Left lobe of liver (tissue), 2 donors: ENCODE data around the gene OR51G2. TPM values are rescaled to one million over a fixed set of nuclear protein-coding genes. Genes with fewer than 3 reads are reported as not detected.

Experiments
- ATAC-seq: fragments of 200-7000 bp; cut with Tn5 transposase; one replicate; pipeline ENCODE4 v1.9.1; 2020; ENCODE audit warnings: mild to moderate bottlenecking, moderate library complexity
- DNase-seq: peaks from one replicate; pipeline ENCODE4 v3.0.0-alpha.2; 2020; ENCODE audit warnings: low spot score
- total RNA-seq: library from RNA; stranded (reverse); gene quantifications from one replicate; pipeline ENCODE4 v1.2.1, GENCODE V29; 2021
- donor health status: DM: no; HTN: no; CAD: no; lungs with moderate emphysema.
- donor health status: DM: no; HTN: yes; CAD: no.

Gene OR51G2
- total RNA-seq, 1 donor from 2014 or later: not detected

DNA sequence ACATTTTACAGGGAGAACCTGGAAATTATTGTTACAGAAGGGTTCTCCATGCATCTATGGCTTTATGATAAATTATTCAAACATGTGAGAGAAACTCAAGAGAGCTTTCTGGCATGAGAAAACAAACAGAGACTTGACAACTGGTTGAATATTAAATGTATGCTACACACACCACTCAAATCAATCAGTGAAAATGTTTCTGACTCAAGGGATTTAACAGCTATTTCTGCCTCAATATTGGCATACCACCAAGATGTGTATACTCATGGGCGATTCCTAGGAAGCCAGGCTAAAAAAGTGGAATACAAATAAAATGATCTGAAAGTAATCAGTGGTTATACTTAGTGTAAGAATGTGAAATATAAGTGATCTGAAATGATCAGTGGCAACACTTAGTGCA, 53.3 kb downstream of the OR51G2 start:
- ATAC-seq (no peak), DNase-seq (no peak)

DNA sequence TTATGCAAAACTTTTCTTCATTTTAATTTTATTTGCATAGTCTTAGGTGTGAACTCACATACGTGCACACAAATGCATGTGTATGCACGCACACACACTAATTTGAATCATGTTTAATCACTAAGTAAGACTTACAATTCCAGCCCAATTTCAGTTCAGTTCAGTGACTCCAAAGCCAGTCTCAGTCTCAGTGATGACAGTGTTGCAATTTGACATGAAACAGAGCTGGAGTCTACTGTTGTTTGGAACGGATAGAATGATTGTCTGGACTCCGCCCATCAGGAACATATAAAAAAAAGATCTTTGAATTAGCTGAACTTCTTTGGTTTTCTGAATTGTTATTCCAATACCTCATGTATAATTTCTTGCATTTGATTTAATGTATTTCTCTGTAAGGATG, 55.3 kb downstream of the OR51G2 start:
- ATAC-seq: no peak

More for the DNA sequence above, 55.3 kb downstream of the OR51G2 start:
- DNase-seq: no peak

Other genes starting within 250 kb of the OR51G2 start
- gene OR51E2, start 221.5 kb downstream of the OR51G2 start, total RNA-seq: not detected
- gene MMP26, start 214.6 kb downstream of the OR51G2 start, total RNA-seq: not detected
- not detected for gene OR51F1, start 149.4 kb downstream of the OR51G2 start, total RNA-seq
- gene OR52R1, start 115.0 kb downstream of the OR51G2 start, total RNA-seq: not detected
- not detected for gene OR51F2, start 98.0 kb downstream of the OR51G2 start, total RNA-seq
- gene OR51S1, start 70.1 kb downstream of the OR51G2 start, total RNA-seq: not detected
- gene OR51T1, start 37.5 kb downstream of the OR51G2 start, total RNA-seq: not detected
- not detected for gene OR51A7, start 15.6 kb downstream of the OR51G2 start, total RNA-seq
- not detected for gene OR51G1, start 5.0 kb upstream of the OR51G2 start, total RNA-seq
- not detected for gene OR51A4, start 28.3 kb upstream of the OR51G2 start, total RNA-seq
- not detected for gene OR51A2, start 36.4 kb upstream of the OR51G2 start, total RNA-seq
- gene OR51L1, start 75.5 kb upstream of the OR51G2 start, total RNA-seq: not detected
- gene OR52J3, start 127.2 kb upstream of the OR51G2 start, total RNA-seq: not detected
- not detected for gene OR52E2, start 140.3 kb upstream of the OR51G2 start, total RNA-seq
- not detected for gene OR52E1, start 150.2 kb upstream of the OR51G2 start, total RNA-seq
- gene OR52A5, start 219.0 kb upstream of the OR51G2 start, total RNA-seq: not detected
- not detected for gene OR52A1, start 235.4 kb upstream of the OR51G2 start, total RNA-seq